HepG2 (cell line): Measurements from ENCODE around the gene SOX12. TPM values are rescaled to one million over a fixed set of nuclear protein-coding genes. Genes with fewer than 3 reads are reported as not detected.

Source experiments
- ATAC-seq: fragments of 200-7000 bp; cut with Tn5 transposase; 3 replicates; pipeline ENCODE4 v1.9.1; 2020; ENCODE audit warnings: mild to moderate bottlenecking, moderate library complexity
- BruUV-seq: library from RNA; stranded (reverse); fragments of 400-500 nt; replicated peaks from 2 replicates; lab custom pipeline; 2021; lab: Mats Ljungman, UMichigan
- CTCF ChIA-PET: fragments of 300-600 bp; formaldehyde crosslinking; extraction: SDS; loops from one replicate; lab custom pipeline; 2021; ENCODE audit warnings: low total read pairs, inconsistent platforms, low intra/inter-chr PET ratio; lab: Yijun Ruan, JAX
- POLR2A ChIA-PET: fragments of 350-600 bp; sonication (Branson Sonifier 250); formaldehyde crosslinking; loops from one replicate; lab custom pipeline; 2020; ENCODE audit warnings: antibody characterized with exemption, inconsistent platforms; lab: Yijun Ruan, JAX
- DNase-seq: peaks from one replicate; pipeline ENCODE4 v3.0.0-alpha.2; 2015; ENCODE audit warnings: low spot score
- FAIRE-seq: peaks from 3 replicates; lab custom pipeline; 2011; peaks lifted over from hg19 to GRCh38; lab: Jason Lieb, UNC
- H2AFZ ChIP-seq: one replicate; pipeline ENCODE4 v1.6.1; 2011; ENCODE audit warnings: low read length, inconsistent platforms
- H3K27ac ChIP-seq: fragments of 300-600 bp; 3 replicates; pipeline ENCODE4 v1.8.0; 2011; ENCODE audit warnings: mixed run types, mild to moderate bottlenecking, mixed read lengths, low read length, inconsistent platforms; ENCODE audit not compliant: insufficient read depth; ENCODE audit errors: extremely low read length
- H3K27me3 ChIP-seq, 2 experiments: fragments of 200-600 bp in 1 of 2; 2 replicates in 1 of 2; 3 replicates in 1 of 2; pipeline versions ENCODE4 v1.6.0 to v1.8.0; 2011; ENCODE audit warnings: low read length in 2 of 2, mild to moderate bottlenecking in 2 of 2, moderate library complexity in 2 of 2, inconsistent platforms in 1 of 2; ENCODE audit not compliant: insufficient read depth in 2 of 2, control insufficient read depth in 1 of 2
- H3K36me3 ChIP-seq, 2 experiments: fragments of 200-600 bp in 1 of 2; replicated peaks in 1 of 2; 2 replicates in 1 of 2; 3 replicates in 1 of 2; pipeline versions ENCODE4 v1.5.1 to v1.8.0; 2011; ENCODE audit warnings: low read length in 2 of 2, inconsistent platforms in 1 of 2; ENCODE audit not compliant: insufficient read depth in 2 of 2, control insufficient read depth in 1 of 2
- H3K4me1 ChIP-seq: 2 replicates; pipeline ENCODE4 v1.5.1; 2012; ENCODE audit warnings: low read length, inconsistent platforms; ENCODE audit not compliant: insufficient read depth
- H3K4me2 ChIP-seq: 2 replicates; pipeline ENCODE4 v1.6.0; 2011; ENCODE audit warnings: low read depth, low read length, inconsistent platforms
- H3K4me3 ChIP-seq, 3 experiments: fragments of 200-600 bp in 1 of 3; sonication (generic), shearing (Covaris generic) in 1 of 3; replicated peaks in 1 of 3; 2 replicates each; pipeline ENCODE4 v1.5.1; 2011 to 2016; ENCODE audit warnings: low read length in 3 of 3, inconsistent platforms in 2 of 3, low read depth in 2 of 3, mild to moderate bottlenecking in 2 of 3, control low read depth in 1 of 3, mixed read lengths in 1 of 3; ENCODE audit not compliant: insufficient read depth in 1 of 3
- H3K79me2 ChIP-seq: one replicate; pipeline ENCODE4 v1.6.1; 2011; ENCODE audit warnings: low read length, inconsistent platforms; ENCODE audit not compliant: insufficient read depth
- H3K9ac ChIP-seq: 2 replicates; pipeline ENCODE4 v1.6.0; 2011; ENCODE audit warnings: mild to moderate bottlenecking, low read depth, low read length, inconsistent platforms; ENCODE audit not compliant: insufficient read depth
- H3K9me3 ChIP-seq: 2 replicates; pipeline ENCODE4 v1.5.1; 2012; ENCODE audit warnings: mild to moderate bottlenecking, low read length
- H4K20me1 ChIP-seq: 2 replicates; pipeline ENCODE4 v1.6.0; 2011; ENCODE audit warnings: inconsistent platforms, mild to moderate bottlenecking, low read length, moderate library complexity; ENCODE audit not compliant: insufficient read depth
- AGO2 ChIP-seq: fragments of 200-400 bp; formaldehyde crosslinking; optimal IDR thresholded peaks from 2 replicates; pipeline ENCODE3; 2017; ENCODE audit warnings: mild to moderate bottlenecking, low read depth, low read length, moderate library complexity
- KLF11 ChIP-seq: IDR thresholded peaks from 2 replicates; pipeline ENCODE4 v1.6.1; 2016; ENCODE audit warnings: missing compliant biosample characterization
- NFKB2 ChIP-seq: sonication (generic); formaldehyde crosslinking; IDR thresholded peaks from 2 replicates; pipeline ENCODE4 v1.4.0; 2020; ENCODE audit warnings: missing genetic modification reagents, borderline replicate concordance
- PAF1 ChIP-seq: IDR thresholded peaks from 2 replicates; pipeline ENCODE4 v1.6.1; 2016; ENCODE audit warnings: missing genetic modification reagents, missing compliant biosample characterization
- POLR2G ChIP-seq: fragments of 200-400 bp; formaldehyde crosslinking; IDR thresholded peaks from 2 replicates; pipeline ENCODE4 v1.6.1; 2018; ENCODE audit warnings: mild to moderate bottlenecking, low read depth, low read length, moderate library complexity
- RBFOX2 ChIP-seq: fragments of 200-400 bp; formaldehyde crosslinking; IDR thresholded peaks from 2 replicates; pipeline ENCODE4 v1.6.1; 2017; ENCODE audit warnings: low read depth, mild to moderate bottlenecking, low read length
- RFX1 ChIP-seq: fragments of 450-650 bp; IDR thresholded peaks from 2 replicates; pipeline ENCODE4 v1.6.1; 2017
- SATB2 ChIP-seq: sonication (generic); formaldehyde crosslinking; IDR thresholded peaks from 2 replicates; pipeline ENCODE4 v1.5.0; 2020; ENCODE audit warnings: missing genetic modification reagents
- THAP11 ChIP-seq: IDR thresholded peaks from 2 replicates; pipeline ENCODE4 v1.6.1; 2016; ENCODE audit warnings: missing biosample characterization, missing genetic modification reagents
- THYN1 ChIP-seq: sonication (generic); formaldehyde crosslinking; IDR thresholded peaks from 2 replicates; pipeline ENCODE4 v1.8.1; 2023; ENCODE audit warnings: low read depth, mild to moderate bottlenecking, moderate library complexity, missing genetic modification reagents, borderline replicate concordance
- ZFP1 ChIP-seq: IDR thresholded peaks from 2 replicates; pipeline ENCODE4 v1.6.1; 2016
- ZKSCAN1 ChIP-seq: fragments of 150-350 bp; IDR thresholded peaks from 2 replicates; pipeline ENCODE4 v1.6.1; 2014; ENCODE audit warnings: low read length
- ZMYM2 ChIP-seq: sonication (generic); formaldehyde crosslinking; IDR thresholded peaks from 2 replicates; pipeline ENCODE4 v1.8.0; 2022; ENCODE audit warnings: mild to moderate bottlenecking, missing genetic modification reagents
- ZNF282 ChIP-seq: fragments of 450-650 bp; IDR thresholded peaks from 2 replicates; pipeline ENCODE4 v1.6.1; 2018; ENCODE audit not compliant: partially characterized antibody
- ZNF713 ChIP-seq: sonication (generic); formaldehyde crosslinking; IDR thresholded peaks from 2 replicates; pipeline ENCODE4 v1.4.0; 2020; ENCODE audit warnings: mild to moderate bottlenecking, missing genetic modification reagents
- ZNF724P ChIP-seq: sonication (generic); formaldehyde crosslinking; IDR thresholded peaks from 2 replicates; pipeline ENCODE4 v1.8.0; 2022; ENCODE audit warnings: missing genetic modification reagents, borderline replicate concordance
- ZNF768 ChIP-seq: sonication (generic); formaldehyde crosslinking; IDR thresholded peaks from 2 replicates; pipeline ENCODE4 v1.4.0; 2020; ENCODE audit warnings: missing genetic modification reagents
- ZNF772 ChIP-seq: sonication (generic); formaldehyde crosslinking; IDR thresholded peaks from 2 replicates; pipeline ENCODE4 v1.5.0; 2020; ENCODE audit warnings: mild to moderate bottlenecking, missing genetic modification reagents
- WGBS: methylation state at CpG from one replicate; pipeline ENCODE4 v1.1.6; 2017; ENCODE audit warnings: low lambda C conversion rate; 5-methylcytosine and 5-hydroxymethylcytosine counted together
- in situ Hi-C: cut with HindIII; loops from 2 replicates; pipeline ENCODE4 v1.10.0; 2017; ENCODE audit warnings: low pct_unique_long_range_greater_than_20kb; ENCODE audit not compliant: extremely low pct_ligation_motif_present
- intact Hi-C: fragments of 100-400 bp; cut with micrococcal nuclease; formaldehyde crosslinking; loops from one replicate; pipeline ENCODE4 v1.10.0; 2022; ENCODE audit not compliant: unreplicated experiment
- polyA plus RNA-seq, 8 experiments: library from polyadenylated mRNA; depleted of rRNA in 3 of 8; stranded (reverse) in 7 of 8; unstranded in 1 of 8; fragments of >200 nt; fragmentation: Illumina TruSeq in 4 of 8; extraction: Trizol in 4 of 8; gene quantifications; 2 replicates each; pipeline versions ENCODE4 v1.2.1 to v1.2.3, GENCODE V29; 2011 to 2016; ENCODE audit warnings: low read depth in 4 of 8, missing spikeins in 1 of 8, mixed read lengths in 1 of 8; ENCODE audit not compliant: insufficient read depth in 1 of 8
- total RNA-seq, 5 experiments: library from RNA; depleted of rRNA; stranded (reverse); fragments of >200 nt; fragmentation: Illumina TruSeq; extraction: Trizol; gene quantifications; 2 replicates each; pipeline ENCODE4 v1.2.3, GENCODE V29; 2016; ENCODE audit warnings: low read depth in 1 of 5
- TF ChIP-seq, protein P1 (sequence below): sonication (generic); formaldehyde crosslinking; IDR thresholded peaks from 2 replicates; pipeline ENCODE4 v1.5.0; 2020; ENCODE audit warnings: mild to moderate bottlenecking, low read depth, missing genetic modification reagents, borderline replicate concordance
- TF ChIP-seq, protein P2 (sequence below): sonication (generic); formaldehyde crosslinking; IDR thresholded peaks from 2 replicates; pipeline ENCODE4 v1.4.0; 2020; ENCODE audit warnings: missing genetic modification reagents, low read depth, mild to moderate bottlenecking, borderline replicate concordance
- TF ChIP-seq, protein P3 (sequence below): IDR thresholded peaks from 2 replicates; pipeline ENCODE4 v1.6.1; 2016; ENCODE audit warnings: missing biosample characterization, missing genetic modification reagents, low read depth
- TF ChIP-seq, protein P4 (sequence below): sonication (generic); formaldehyde crosslinking; IDR thresholded peaks from 2 replicates; pipeline ENCODE4 v1.5.0; 2020; ENCODE audit warnings: mild to moderate bottlenecking, missing genetic modification reagents

SOX12 gene
- total and polyA plus RNA-seq, 2 of the 13 experiments (the other 11 are each of a cell fraction or from before 2014, with no cell fraction given): 10.0 to 18.7 TPM

DNA sequence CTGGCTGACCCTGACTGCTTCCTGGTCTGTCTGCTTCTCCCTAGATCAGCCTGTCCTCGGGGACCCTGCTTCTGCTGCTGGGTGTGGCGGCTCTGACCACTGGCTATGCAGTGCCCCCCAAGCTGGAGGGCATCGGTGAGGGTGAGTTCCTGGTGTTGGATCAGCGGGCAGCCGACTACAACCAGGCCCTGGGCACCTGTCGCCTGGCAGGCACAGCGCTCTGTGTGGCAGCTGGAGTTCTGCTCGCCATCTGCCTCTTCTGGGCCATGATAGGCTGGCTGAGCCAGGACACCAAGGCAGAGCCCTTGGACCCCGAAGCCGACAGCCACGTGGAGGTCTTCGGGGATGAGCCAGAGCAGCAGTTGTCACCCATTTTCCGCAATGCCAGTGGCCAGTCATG is 27.8 kb downstream of the SOX12 start:
- WGBS: 91% methylated on average over 11 of the region's 13 CpGs
- Histone ChIP-seq H3K9me3 (no peaks in the 10 kb centered on the region), H4K20me1 (no peaks in the 10 kb centered on the region), H3K4me3 (no peak overlapping the region), H3K27me3 (no peaks in the 10 kb centered on the region), H2AFZ (no peak overlapping the region), H3K79me2 (peaks cover 4% of the 10 kb centered on the region), H3K36me3 (peaks cover 4 to 21% of the 10 kb centered on the region in 2 experiments; a peak in 4 of 5 replicates), H3K4me1 (peaks cover 27% of the 10 kb centered on the region), H3K4me2 (no peak overlapping the region), H3K9ac (no peak overlapping the region), H3K27ac (no peak overlapping the region)
- no peak for DNase-seq
- BruUV-seq: no TSS peak
- ChIA-PET POLR2A (interaction anchor here (0.9 to 25.4 kb wide), 5 partner anchors 38 to 78 kb away, joined by 3 to 1587 read pairs (median 5); partner anchors contain the start of gene TRIB3), CTCF (interaction anchor here (1.1 to 3.9 kb wide), 4 partner anchors 76 to 126 kb away, joined by 3 to 106 read pairs (median 16); no protein-coding TSS in a partner anchor)
- no peak for ATAC-seq
- FAIRE-seq: no peak
- intact Hi-C loops: no loop called here
- in situ Hi-C loops: loop anchor here (5.0 to 10.0 kb wide), 4 partner anchors 79 to 382 kb away; no protein-coding TSS in a partner anchor
- TF ChIP-seq ZNF768 (CRISPR knock-in tag) (peak; percentile 34; the same call in 1 of the 2 replicates), ZMYM2 (CRISPR knock-in tag) (no peak), PAF1 (CRISPR knock-in tag) (no peak), POLR2G (0 out of 2 replicates have a peak, but pooled peaks have one; percentile 9), RBFOX2 (peak; percentile 46; the same call in 1 of the 2 replicates), ZNF713 (CRISPR knock-in tag) (no peak), SATB2 (CRISPR knock-in tag) (no peak), NFKB2 (CRISPR knock-in tag) (no peak), ZNF724P (CRISPR knock-in tag) (0 out of 2 replicates have a peak, but pooled peaks have one; percentile 53), ZNF282 (no peak), THAP11 (CRISPR knock-in tag) (no peak), THYN1 (CRISPR knock-in tag) (no peak), ZNF772 (CRISPR knock-in tag) (no peak), RFX1 (no peak), AGO2 (peak; percentile 80), ZFP1 (CRISPR knock-in tag) (no peak), ZKSCAN1 (no peak), KLF11 (CRISPR knock-in tag) (no peak)
- TF ChIP-seq, protein P1, sequence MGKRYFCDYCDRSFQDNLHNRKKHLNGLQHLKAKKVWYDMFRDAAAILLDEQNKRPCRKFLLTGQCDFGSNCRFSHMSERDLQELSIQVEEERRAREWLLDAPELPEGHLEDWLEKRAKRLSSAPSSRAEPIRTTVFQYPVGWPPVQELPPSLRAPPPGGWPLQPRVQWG (CRISPR knock-in tag): no peak
- TF ChIP-seq, protein P2, sequence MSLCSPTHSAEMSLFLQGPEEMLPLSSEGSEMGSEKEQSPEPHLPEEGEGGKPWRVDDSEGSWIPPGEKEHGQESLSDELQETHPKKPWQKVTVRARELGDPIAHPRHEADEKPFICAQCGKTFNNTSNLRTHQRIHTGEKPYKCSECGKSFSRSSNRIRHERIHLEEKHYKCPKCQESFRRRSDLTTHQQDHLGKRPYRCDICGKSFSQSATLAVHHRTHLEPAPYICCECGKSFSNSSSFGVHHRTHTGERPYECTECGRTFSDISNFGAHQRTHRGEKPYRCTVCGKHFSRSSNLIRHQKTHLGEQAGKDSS (CRISPR knock-in tag): no peak
- TF ChIP-seq, protein P3, sequence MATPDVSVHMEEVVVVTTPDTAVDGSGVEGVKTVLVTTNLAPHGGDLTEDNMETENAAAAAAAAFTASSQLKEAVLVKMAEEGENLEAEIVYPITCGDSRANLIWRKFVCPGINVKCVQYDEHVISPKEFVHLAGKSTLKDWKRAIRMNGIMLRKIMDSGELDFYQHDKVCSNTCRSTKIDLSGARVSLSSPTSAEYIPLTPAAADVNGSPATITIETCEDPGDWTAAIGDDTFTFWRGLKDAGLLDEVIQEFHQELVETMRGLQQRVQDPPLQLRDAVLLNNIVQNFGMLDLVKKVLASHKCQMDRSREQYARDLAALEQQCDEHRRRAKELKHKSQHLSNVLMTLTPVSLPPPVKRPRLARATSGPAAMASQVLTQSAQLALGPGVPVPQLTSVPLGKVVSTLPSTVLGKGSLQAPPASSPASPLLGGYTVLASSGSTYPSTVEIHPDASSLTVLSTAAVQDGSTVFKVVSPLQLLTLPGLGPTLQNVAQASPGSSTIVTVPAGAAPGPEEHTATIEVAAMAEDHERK (CRISPR knock-in tag): no peak
- TF ChIP-seq, protein P4, sequence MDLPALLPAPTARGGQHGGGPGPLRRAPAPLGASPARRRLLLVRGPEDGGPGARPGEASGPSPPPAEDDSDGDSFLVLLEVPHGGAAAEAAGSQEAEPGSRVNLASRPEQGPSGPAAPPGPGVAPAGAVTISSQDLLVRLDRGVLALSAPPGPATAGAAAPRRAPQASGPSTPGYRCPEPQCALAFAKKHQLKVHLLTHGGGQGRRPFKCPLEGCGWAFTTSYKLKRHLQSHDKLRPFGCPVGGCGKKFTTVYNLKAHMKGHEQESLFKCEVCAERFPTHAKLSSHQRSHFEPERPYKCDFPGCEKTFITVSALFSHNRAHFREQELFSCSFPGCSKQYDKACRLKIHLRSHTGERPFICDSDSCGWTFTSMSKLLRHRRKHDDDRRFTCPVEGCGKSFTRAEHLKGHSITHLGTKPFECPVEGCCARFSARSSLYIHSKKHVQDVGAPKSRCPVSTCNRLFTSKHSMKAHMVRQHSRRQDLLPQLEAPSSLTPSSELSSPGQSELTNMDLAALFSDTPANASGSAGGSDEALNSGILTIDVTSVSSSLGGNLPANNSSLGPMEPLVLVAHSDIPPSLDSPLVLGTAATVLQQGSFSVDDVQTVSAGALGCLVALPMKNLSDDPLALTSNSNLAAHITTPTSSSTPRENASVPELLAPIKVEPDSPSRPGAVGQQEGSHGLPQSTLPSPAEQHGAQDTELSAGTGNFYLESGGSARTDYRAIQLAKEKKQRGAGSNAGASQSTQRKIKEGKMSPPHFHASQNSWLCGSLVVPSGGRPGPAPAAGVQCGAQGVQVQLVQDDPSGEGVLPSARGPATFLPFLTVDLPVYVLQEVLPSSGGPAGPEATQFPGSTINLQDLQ (CRISPR knock-in tag): no peak
